Measurements from ENCODE around the gene CDC14B.

The CDC14B gene

DNA sequence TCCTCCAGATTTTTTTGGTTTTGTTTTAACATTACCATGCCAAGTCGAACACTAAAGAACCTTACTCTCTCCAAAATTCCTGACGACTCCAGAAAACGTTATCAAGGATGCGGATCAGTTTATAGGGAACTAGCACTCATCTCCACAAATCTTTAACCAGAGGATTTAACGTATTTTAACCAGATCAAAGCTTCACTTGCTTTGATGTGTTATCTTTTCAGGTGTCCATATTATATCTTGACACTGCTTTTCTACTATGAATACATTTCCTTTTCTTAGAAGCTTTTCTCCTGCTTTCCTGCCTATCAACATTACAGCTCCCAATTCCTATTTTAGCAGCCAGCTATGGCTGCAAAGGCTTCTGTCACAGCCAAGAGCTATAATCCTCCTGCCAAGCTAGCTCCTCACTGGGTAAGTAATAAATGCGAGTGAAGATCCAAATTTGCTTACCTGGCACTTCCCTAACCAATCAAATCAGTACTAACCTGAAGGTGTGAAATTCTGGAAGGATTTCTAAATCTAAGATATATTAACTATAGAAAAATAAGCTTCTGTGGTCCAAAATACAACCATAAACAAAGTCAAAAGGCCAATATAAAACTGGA, 60.2 kb downstream of the CDC14B start:
- TF ChIP-seq, protein P1, sequence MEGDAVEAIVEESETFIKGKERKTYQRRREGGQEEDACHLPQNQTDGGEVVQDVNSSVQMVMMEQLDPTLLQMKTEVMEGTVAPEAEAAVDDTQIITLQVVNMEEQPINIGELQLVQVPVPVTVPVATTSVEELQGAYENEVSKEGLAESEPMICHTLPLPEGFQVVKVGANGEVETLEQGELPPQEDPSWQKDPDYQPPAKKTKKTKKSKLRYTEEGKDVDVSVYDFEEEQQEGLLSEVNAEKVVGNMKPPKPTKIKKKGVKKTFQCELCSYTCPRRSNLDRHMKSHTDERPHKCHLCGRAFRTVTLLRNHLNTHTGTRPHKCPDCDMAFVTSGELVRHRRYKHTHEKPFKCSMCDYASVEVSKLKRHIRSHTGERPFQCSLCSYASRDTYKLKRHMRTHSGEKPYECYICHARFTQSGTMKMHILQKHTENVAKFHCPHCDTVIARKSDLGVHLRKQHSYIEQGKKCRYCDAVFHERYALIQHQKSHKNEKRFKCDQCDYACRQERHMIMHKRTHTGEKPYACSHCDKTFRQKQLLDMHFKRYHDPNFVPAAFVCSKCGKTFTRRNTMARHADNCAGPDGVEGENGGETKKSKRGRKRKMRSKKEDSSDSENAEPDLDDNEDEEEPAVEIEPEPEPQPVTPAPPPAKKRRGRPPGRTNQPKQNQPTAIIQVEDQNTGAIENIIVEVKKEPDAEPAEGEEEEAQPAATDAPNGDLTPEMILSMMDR (conservative IDR thresholded peaks at IDR 0.05) = no peak

DNA sequence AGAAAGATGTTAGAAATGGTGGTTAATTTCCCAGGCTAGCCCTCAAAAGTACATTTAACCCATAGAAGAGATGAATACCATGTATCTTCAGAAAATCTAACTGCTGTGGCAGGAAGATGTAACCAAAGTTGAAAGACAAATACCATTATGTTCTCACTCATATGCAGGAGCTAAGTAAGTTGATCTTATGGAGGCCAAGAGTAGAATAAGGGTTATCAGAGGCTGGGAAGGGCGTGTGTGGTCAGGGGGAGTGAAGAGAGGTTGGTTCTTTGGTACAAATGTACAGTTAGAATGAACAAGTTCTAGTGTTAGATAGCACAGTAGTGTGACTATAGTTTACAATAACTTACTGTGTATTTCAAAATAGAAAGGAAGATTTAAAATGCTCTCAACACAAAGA, 61.7 kb downstream of the CDC14B start:
- TF ChIP-seq, protein P1 (conservative IDR thresholded peaks at IDR 0.05) = no peak
- H3K27ac ChIP-seq = no peak overlapping the region

More for the DNA sequence above, 60.2 kb downstream of the CDC14B start:
- H3K27ac ChIP-seq = no peak overlapping the region

- H3K27ac ChIP-seq = no peak overlapping the region
- TF ChIP-seq, protein P1 (conservative IDR thresholded peaks at IDR 0.05) = no peak
Observed at GRCh38 chr9:96556701-96557461, 62.8 kb downstream of the CDC14B start.

- no peak overlapping the region for H3K27ac ChIP-seq
- TF ChIP-seq, protein P1 (conservative IDR thresholded peaks at IDR 0.05) = no peak
Observed at GRCh38 chr9:96555567-96556386, 63.9 kb downstream of the CDC14B start.

DNA sequence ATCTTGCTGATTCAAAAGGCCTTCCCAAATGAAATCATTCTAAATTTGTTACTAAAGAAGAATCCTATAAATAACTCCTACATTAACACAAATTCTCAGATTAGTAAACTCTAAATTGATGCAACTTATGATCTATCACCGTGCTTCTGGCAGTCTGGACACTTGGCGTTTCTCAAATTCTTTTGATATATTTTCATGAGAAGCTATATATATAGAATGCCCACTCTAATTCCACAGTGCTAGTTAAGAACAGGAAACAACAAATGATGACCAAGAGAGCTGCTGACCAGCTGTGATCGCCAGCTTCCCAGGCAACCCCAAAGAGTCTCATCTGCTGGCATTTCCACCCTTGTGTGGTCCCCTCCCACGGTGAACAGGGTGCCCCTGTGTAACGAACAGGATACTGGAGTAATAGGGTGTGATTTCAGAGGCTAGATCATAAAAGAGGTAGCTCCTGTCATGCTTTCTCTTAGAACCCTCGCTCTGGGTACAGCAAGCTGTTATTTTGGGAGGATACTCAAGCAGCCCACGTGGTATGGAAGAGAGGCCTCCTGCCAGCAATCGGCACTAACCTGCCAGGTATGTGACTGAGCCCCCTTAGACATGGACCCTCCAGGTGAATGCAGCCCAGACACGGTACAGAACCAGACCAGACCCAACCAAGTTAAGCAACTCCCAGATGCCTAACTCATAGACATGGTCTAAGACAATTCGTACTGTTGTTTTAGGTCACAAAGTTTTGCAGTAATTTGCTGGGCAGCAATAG, 64.7 kb downstream of the CDC14B start:
- H3K27ac ChIP-seq = no peak overlapping the region
- TF ChIP-seq, protein P1 (conservative IDR thresholded peaks at IDR 0.05) = no peak

DNA sequence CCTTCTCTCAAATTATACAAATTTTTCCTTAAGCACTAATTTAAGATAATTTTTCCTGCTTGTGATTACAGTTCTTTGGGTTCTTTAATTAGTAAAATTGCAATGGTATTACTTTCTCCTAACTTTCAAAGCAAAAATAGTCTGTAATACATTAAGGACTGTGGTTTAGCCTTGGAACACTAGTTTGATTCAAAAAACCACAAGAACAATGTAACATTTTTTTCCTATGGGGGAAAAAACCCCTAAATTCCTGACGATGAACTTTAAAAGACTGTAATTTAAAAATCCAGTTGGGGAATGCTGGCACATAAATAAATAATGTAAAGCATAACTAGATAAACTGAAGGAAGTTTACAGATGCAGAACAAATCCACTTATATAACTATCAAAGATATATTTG, 65.3 kb downstream of the CDC14B start:
- H3K27ac ChIP-seq = no peak overlapping the region
- TF ChIP-seq, protein P1 (conservative IDR thresholded peaks at IDR 0.05) = no peak
